ENCODE measurements around the gene ADAT1. TPM values are rescaled to one million over a fixed set of nuclear protein-coding genes. Genes with fewer than 3 reads are reported as not detected.
A peak's percentile ranks its signal among the peaks of the same experiment; 100 is the strongest.

Gene ADAT1
- total and polyA plus RNA-seq, 4 donors: 13.2 to 42.3 (median 18.5) TPM

DNA sequence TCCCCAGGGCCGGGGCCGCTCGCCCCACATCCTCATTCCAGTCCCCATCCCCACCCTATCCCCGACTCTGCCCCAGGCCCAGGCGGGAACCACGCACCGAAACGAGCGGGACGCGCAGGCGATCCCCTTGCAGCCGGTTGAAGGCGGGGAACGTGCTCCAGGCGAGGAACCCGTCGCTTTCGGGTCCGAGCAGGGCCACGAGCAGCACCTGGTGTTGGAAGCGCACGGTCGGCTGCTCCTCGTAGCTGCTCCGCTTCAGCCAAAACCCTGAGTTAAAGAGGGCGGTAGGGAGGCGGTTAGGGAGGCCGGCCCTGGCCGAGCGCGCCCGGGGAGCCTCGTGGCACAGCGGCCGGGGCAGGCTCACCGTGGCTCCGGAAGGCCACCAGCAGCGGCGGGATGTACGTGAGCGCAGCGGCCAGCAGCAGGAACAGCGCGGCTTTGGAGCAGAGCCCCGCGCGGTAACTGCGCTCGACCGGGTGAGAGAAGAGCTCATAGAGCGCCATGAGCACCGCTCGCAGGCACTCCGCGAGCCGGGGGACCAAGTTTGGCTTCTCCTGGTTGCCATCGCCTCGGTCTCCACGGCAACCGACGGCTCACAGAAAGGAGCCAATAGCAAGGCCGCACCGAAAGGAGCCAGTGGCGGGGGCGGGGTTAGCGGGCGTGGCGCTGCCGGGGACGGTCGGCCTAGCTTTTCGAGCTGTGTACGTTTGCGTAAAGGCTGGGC lies 67.2 kb downstream of the ADAT1 start, which contains the start of gene TMEM231:
TSS of gene TMEM231 (minus strand) at position 546 of the 724 bp plus-strand sequence. CDS start at position 503, 43 bp downstream.
- H3K9me3 ChIP-seq (ENCODE audit: control insufficient read depth in 4 of 4, low read length in 3 of 4): no peaks in the 10 kb centered on the region

DNA sequence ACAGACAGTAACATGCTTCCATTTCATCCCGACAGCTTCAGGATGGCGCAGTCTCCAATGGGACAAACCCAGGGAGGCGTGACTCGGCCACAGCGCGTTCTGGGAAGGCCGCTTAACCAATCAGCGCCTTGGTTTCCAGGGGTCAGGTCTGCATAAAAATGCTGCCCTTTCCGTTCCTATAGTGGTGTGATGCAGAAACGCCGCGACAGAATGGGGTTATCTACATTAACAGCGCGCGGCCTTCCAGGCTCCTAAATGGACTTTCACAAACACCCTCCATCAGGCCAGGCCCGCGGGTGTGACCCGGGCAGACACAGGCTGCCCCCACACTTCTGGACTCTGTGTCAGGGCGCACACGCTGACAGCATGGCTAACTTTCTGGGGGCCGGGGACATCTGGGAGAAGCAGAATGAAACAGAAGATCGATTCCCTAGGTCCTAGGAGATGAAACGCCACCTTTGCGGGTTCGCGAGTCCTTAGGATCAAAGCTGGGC lies 67.8 kb downstream of the ADAT1 start:
- H3K27ac ChIP-seq (ENCODE audit: low read depth in 1 of 2, low read length in 2 of 2): peak overlapping the region; percentile 38 to 55
- no peaks in the 10 kb centered on the region for H3K9me3 ChIP-seq (ENCODE audit: control insufficient read depth in 4 of 4, low read length in 3 of 4)
- peak; percentile 59 for DNase-seq (ENCODE audit: low spot score)
- peaks cover 0 to 16% (median 10%) of the 10 kb centered on the region in 4 donors for H3K4me1 ChIP-seq (ENCODE audit: control insufficient read depth in 4 of 4, insufficient read depth in 4 of 4, low read length in 3 of 4)
- no peaks in the 10 kb centered on the region for H3K27me3 ChIP-seq (ENCODE audit: control insufficient read depth in 4 of 4, insufficient read depth in 4 of 4, low read length in 3 of 4)
- peak overlapping the region; percentile 38 to 83 (median 59) for H3K4me3 ChIP-seq (ENCODE audit: low read depth in 1 of 3, low read length in 3 of 3)
- no peak overlapping the region for H3K9ac ChIP-seq (ENCODE audit: low read depth in 1 of 2, low read length in 2 of 2)
- no peaks in the 10 kb centered on the region for H3K36me3 ChIP-seq (ENCODE audit: control insufficient read depth in 4 of 4, insufficient read depth in 3 of 4, low read depth in 1 of 4, low read length in 3 of 4)
- TF ChIP-seq, protein P1, sequence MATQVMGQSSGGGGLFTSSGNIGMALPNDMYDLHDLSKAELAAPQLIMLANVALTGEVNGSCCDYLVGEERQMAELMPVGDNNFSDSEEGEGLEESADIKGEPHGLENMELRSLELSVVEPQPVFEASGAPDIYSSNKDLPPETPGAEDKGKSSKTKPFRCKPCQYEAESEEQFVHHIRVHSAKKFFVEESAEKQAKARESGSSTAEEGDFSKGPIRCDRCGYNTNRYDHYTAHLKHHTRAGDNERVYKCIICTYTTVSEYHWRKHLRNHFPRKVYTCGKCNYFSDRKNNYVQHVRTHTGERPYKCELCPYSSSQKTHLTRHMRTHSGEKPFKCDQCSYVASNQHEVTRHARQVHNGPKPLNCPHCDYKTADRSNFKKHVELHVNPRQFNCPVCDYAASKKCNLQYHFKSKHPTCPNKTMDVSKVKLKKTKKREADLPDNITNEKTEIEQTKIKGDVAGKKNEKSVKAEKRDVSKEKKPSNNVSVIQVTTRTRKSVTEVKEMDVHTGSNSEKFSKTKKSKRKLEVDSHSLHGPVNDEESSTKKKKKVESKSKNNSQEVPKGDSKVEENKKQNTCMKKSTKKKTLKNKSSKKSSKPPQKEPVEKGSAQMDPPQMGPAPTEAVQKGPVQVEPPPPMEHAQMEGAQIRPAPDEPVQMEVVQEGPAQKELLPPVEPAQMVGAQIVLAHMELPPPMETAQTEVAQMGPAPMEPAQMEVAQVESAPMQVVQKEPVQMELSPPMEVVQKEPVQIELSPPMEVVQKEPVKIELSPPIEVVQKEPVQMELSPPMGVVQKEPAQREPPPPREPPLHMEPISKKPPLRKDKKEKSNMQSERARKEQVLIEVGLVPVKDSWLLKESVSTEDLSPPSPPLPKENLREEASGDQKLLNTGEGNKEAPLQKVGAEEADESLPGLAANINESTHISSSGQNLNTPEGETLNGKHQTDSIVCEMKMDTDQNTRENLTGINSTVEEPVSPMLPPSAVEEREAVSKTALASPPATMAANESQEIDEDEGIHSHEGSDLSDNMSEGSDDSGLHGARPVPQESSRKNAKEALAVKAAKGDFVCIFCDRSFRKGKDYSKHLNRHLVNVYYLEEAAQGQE (IDR thresholded peaks at IDR 0.05): no peak
- TF ChIP-seq HNF4A (conservative IDR thresholded peaks at IDR 0.05) (no peak), NR2F2 (IDR thresholded peaks at IDR 0.05) (peak; percentile 61), RXRA (IDR thresholded peaks at IDR 0.05) (peak in 1 of 2 donors; percentile 6), YY1 (IDR thresholded peaks at IDR 0.05) (peak; percentile 37)
- WGBS: 3% methylated on average over 26 of the region's 26 CpGs

More for the DNA sequence above, 67.2 kb downstream of the ADAT1 start, which contains the start of gene TMEM231:
- Histone ChIP-seq H3K9ac (ENCODE audit: low read depth in 1 of 2, low read length in 2 of 2) (peak within 1 kb of the TSS in 1 of 2 donors; percentile 58), H3K4me1 (ENCODE audit: control insufficient read depth in 4 of 4, insufficient read depth in 4 of 4, low read length in 3 of 4) (peaks cover 0 to 14% (median 9%) of the 10 kb centered on the region in 4 donors), H3K27me3 (ENCODE audit: control insufficient read depth in 4 of 4, insufficient read depth in 4 of 4, low read length in 3 of 4) (no peaks in the 10 kb centered on the region), H3K27ac (ENCODE audit: low read depth in 1 of 2, low read length in 2 of 2) (peak within 1 kb of the TSS; percentile 38 to 55), H3K4me3 (ENCODE audit: low read depth in 1 of 3, low read length in 3 of 3) (peak within 1 kb of the TSS; percentile 38 to 83 (median 59)), H3K36me3 (ENCODE audit: control insufficient read depth in 4 of 4, insufficient read depth in 3 of 4, low read depth in 1 of 4, low read length in 3 of 4) (no peaks in the 10 kb centered on the region)
- peak; percentile 98 for DNase-seq (ENCODE audit: low spot score)
- WGBS: under 1% methylated on average over 75 of the region's 75 CpGs
- TF ChIP-seq EGR1 (IDR thresholded peaks at IDR 0.05; ENCODE audit: low read depth in 2 of 2) (peak; percentile 71 to 84), FOXA2 (IDR thresholded peaks at IDR 0.05) (no peak), HNF4G (IDR thresholded peaks at IDR 0.05) (no peak), RXRA (IDR thresholded peaks at IDR 0.05) (no peak), GABPA (IDR thresholded peaks at IDR 0.05 in 1 of 2, conservative IDR thresholded peaks at IDR 0.05 in 1 of 2) (no peak), JUND (IDR thresholded peaks at IDR 0.05) (no peak), FOXA1 (IDR thresholded peaks at IDR 0.05) (no peak), YY1 (IDR thresholded peaks at IDR 0.05) (peak; percentile 82), SP1 (IDR thresholded peaks at IDR 0.05) (peak; percentile 48)
- TF ChIP-seq, protein P2, sequence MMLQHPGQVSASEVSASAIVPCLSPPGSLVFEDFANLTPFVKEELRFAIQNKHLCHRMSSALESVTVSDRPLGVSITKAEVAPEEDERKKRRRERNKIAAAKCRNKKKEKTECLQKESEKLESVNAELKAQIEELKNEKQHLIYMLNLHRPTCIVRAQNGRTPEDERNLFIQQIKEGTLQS (IDR thresholded peaks at IDR 0.05): no peak
- TF ChIP-seq, protein P1 (IDR thresholded peaks at IDR 0.05): no peak
- TF ChIP-seq, protein P3, sequence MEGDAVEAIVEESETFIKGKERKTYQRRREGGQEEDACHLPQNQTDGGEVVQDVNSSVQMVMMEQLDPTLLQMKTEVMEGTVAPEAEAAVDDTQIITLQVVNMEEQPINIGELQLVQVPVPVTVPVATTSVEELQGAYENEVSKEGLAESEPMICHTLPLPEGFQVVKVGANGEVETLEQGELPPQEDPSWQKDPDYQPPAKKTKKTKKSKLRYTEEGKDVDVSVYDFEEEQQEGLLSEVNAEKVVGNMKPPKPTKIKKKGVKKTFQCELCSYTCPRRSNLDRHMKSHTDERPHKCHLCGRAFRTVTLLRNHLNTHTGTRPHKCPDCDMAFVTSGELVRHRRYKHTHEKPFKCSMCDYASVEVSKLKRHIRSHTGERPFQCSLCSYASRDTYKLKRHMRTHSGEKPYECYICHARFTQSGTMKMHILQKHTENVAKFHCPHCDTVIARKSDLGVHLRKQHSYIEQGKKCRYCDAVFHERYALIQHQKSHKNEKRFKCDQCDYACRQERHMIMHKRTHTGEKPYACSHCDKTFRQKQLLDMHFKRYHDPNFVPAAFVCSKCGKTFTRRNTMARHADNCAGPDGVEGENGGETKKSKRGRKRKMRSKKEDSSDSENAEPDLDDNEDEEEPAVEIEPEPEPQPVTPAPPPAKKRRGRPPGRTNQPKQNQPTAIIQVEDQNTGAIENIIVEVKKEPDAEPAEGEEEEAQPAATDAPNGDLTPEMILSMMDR (IDR thresholded peaks at IDR 0.05; ENCODE audit: low read depth, low read length, missing input control): no peak

All from liver (tissue), 9 donors.